HG03442 (cell line): ENCODE results near the gene CCND1.
"Not testable (repeated sequence)": the region's sequence is repeated elsewhere in the genome, so short reads cannot be mapped to it uniquely, and the experiment has no call there.

ENCODE experiments used
- ATAC-seq: cut with Tn5 transposase; IDR thresholded peaks from one replicate; pipeline ENCODE4 v1.9.1; 2021; ENCODE audit warnings: mild to moderate bottlenecking, moderate library complexity; ENCODE audit not compliant: unreplicated experiment

The CCND1 gene

DNA sequence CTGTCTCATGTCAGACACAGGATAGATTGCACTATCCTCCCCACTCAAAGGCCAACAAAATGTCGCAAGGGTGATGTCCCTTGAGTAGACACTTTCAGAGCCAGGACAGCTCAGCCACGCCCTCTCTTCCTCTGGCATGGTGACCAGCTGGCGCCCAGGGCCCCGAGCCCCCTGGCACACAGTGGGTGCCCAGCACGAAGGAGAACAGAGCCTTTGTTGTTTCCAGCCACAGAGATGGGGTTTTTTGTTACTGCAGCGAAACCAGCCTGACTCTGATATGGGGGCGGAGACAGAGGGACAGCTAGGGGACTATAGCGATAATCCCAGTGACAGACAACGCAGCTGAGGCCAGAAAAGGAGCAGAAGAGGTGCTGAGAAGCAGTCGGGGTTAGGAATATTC lies 23.3 kb upstream of the CCND1 start:
- ATAC-seq, result no peak

- ATAC-seq, result no peak
Measured at GRCh38 chr11:69618237-69618636, 22.7 kb upstream of the CCND1 start.

DNA sequence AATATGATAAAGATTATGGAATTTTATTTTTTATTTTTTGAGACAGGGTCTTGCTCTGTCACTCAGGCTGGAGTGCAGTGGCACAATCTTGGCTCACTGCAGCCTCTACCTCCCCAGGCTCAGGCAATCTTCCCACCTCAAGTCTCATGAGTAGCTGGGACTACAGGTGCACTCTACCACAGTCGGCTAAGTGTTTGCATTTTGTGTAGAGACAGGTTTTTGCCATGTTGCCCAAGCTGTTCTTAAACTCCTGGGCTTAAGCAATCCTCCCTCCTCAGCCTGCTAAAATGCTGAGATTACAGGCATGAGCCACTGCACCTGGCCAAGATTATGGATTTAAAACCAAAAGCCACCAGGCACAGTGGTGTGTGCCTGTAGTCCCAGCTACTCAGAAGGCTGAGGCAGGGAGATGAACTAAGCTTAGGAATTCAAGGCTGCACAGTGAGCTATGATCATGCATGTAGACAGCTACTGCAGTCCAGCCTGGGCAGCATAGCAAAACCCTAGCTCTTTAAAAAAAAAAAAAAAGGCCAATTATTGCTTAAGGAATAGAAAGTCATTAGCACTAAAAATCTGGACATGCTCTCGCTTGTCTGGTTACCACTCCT lies 20.2 kb upstream of the CCND1 start:
- ATAC-seq, result no peak

- not testable (repeated sequence) for ATAC-seq
Measured at GRCh38 chr11:69622097-69622681, 18.8 kb upstream of the CCND1 start.

- ATAC-seq, result no peak
Measured at GRCh38 chr11:69624293-69624692, 16.7 kb upstream of the CCND1 start.

GRCh38 chr11:69625476-69625875 lies 15.5 kb upstream of the CCND1 start:
- no peak for ATAC-seq

DNA sequence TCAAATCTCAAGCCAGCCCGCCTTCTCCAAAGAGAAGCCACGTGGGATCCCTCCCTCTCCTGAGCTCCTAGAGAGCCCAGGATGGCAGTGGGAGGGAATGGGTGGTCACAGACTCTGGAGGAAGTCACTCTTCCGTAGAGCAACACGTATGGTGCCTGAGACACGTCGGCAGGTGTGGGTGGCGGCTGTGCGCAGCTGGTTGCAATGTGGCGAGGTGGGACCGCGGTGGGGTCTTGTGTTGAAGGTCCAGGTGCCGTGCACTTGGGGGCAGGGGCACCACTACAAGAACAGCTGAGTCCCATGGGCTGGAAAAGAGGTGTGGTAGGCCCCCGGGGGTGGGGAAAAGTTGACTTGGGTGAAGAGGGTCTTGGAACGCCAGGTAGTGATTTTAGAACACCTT lies 13.4 kb upstream of the CCND1 start:
- no peak for ATAC-seq

DNA sequence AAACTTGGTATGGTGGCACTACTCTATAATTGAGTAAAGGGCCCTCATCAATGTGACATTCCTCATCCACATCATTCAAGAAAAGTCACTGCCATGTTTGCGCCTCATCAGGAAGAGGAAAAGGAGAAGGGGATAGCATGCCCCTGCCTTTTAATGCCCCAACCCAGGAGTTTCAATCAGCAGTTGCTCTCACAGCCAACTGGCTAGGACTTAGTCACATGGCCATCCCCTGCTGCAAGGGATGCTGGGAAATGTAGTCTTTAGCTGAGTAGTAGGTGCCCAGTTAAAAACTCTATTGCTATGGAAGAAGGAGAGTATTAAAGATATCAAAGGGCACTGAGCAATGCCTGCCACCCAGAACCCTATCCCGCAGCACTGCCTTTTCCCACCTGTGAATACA lies 10.9 kb upstream of the CCND1 start:
- ATAC-seq, result no peak

GRCh38 chr11:69630424-69630823 lies 10.5 kb upstream of the CCND1 start:
- no peak for ATAC-seq

DNA sequence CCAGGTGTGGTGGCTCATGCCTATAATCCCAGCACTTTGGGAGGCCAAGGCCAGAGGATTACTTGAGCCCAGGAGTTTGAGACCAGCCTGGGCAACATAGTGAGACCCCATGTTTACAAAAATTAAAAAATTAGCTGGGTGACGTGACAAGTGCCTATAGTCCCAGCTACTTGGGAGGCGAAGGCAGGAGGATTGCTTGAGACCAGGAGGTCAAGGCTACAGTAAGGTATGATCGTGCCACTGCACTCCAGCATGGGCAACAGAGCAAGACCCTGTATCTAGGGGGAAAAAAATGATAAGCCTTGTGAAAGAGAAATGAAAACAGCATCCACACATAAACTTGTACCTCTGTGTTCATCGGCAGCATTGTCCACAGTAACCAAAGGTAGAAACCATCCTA lies 8.1 kb upstream of the CCND1 start:
- ATAC-seq, result no peak

DNA sequence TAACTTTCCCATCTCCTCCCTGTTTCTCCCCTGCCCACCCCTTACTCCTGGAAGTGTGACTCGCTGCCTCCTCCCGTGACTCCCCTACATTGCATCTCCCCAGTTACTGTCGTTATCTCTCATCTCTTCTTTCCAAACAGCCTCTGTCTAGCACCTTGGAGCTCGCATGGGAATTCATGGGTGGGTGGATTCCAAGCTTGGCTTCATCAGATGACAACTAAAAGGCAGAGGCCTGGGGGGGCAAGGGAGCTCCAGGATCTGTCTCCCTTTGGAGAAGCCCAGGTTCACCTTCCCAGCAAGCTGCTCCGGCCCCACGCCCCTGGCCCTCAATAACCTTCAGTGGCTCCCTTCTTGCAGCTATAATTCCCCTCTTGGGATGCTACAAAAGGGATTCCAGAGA lies 6.9 kb upstream of the CCND1 start:
- no peak for ATAC-seq

GRCh38 chr11:69634590-69634989 lies 6.4 kb upstream of the CCND1 start:
- ATAC-seq, result no peak

- no peak for ATAC-seq
Measured at GRCh38 chr11:69635195-69635594, 5.8 kb upstream of the CCND1 start.

DNA sequence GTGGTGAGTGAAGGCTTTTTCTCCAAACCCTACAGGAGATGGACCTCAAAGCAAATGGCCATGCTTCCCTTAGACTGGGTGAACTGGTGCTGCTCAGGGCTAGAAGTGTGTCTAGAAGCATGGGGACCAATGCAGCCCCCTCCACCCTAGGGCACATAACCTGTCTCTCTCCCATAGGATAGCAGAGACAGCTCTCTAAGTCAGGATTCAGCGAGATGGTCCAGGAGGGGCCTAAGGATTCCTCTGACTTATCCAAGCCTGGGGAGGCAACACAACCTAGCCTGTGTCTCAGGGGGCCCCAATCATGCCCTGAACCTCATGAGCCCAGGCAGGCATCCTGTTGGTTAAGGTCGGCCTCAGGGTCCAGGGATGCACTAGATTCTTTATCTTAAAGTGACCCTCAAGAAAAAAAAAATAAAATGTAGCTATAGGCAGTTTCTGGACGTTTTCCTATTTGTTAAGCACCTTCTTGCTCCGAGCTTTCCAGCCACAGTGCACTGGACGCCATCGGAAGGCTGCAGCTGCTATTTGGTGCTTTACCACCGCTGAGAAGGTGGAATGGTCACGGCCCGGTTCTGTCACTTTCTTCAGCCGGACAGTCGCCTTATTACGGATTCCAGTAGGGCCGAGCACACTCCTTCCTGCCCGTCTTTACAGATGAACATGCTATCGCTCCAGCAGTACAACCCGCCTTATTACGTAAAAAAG lies 5.0 kb upstream of the CCND1 start:
- no peak for ATAC-seq

GRCh38 chr11:69636512-69637197 lies 4.3 kb upstream of the CCND1 start:
- ATAC-seq, result no peak

DNA sequence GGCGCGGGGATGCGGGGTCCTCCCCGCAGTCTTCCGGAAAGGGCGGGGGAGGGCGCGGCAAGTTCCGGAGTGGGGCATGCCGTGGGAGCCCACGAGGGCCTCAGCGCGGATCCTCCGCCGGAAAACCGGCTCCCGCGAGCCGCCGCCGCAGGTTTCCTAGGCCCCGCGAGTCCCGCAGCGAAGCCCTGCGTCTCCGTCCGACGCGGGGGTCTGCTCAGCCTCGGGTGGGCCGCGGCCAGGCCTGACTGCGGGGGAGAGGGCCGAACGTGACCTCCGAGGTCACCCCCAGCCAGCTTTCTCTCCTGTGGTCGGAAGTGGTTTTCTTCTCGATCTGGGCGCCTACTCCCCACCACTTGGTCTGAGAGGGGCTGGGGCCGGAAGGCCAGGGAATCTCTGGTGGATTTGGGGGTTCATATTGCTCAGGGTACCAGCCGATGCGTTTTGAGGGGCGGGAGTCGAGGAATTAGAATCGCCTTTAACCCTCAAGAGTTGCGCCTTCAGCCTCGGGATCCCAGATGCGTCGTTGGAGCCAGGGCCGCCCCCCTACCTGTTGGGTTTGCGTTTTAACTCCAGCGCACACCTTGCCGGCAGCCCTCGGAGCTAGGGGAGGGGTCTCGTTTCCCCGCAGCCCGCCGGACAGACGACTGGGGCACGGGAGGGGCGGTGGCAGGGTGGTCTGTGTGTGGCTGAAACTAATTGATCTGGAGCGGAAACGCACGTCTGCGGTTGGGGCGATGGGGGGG lies 3.6 kb upstream of the CCND1 start:
- no peak for ATAC-seq

GRCh38 chr11:69637941-69638871 lies 2.8 kb upstream of the CCND1 start:
- no peak for ATAC-seq

GRCh38 chr11:69638941-69639681 lies 1.8 kb upstream of the CCND1 start:
- ATAC-seq, result no peak

GRCh38 chr11:69639831-69640230 lies 1.1 kb upstream of the CCND1 start:
- ATAC-seq, result no peak
